G401.6 (cell line): ENCODE data around the gene FAAP100.
"Not testable (repeated sequence)": the region's sequence is repeated elsewhere in the genome, so short reads cannot be mapped to it uniquely, and the experiment has no call there.

Experiments
- FAIRE-seq: peaks from 2 replicates; lab custom pipeline; 2012; peaks lifted over from hg19 to GRCh38; lab: Jason Lieb, UNC

The FAAP100 gene

DNA sequence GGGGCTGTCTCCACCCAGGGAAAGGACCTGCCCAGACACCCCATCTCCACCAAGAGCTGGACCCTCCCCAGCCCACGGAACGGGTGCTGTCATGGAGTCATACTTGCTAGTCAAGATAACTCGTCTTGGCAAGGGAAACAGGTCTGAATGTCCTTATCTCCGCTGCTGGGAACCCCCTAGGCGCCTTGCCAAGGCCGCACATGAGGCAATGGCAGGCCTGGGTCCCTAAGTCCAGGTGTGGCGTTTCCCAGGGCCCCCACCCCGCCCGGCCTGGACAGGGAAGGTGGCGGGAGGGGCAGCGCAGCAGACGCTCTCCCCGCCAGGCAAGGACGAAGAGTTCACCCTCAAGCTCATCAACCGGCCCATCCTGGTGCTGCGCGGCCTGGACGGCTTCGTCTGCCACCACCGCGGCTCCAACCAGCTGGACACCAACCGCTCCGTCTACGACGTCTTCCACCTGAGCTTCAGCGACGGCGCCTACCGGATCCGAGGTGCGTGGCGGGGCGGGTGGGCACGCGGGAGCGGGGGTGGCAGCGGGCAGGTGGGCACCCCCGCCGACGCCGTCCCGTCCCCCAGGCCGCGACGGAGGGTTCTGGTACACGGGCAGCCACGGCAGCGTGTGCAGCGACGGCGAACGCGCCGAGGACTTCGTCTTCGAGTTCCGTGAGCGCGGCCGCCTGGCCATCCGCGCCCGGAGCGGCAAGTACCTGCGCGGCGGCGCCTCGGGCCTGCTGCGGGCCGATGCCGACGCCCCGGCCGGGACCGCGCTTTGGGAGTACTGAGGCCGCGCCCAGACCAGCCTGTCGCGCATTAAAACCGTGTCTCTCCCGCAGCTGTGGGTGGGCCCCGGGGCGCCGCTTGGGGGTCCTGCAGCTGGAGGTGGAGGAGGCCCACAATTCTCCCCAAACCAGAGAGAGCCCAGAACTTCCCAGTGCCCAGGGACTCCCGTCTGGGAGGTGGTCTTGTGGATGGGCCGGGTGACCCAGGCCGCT, 15.6 kb downstream of the FAAP100 start:
- no peak for FAIRE-seq

DNA sequence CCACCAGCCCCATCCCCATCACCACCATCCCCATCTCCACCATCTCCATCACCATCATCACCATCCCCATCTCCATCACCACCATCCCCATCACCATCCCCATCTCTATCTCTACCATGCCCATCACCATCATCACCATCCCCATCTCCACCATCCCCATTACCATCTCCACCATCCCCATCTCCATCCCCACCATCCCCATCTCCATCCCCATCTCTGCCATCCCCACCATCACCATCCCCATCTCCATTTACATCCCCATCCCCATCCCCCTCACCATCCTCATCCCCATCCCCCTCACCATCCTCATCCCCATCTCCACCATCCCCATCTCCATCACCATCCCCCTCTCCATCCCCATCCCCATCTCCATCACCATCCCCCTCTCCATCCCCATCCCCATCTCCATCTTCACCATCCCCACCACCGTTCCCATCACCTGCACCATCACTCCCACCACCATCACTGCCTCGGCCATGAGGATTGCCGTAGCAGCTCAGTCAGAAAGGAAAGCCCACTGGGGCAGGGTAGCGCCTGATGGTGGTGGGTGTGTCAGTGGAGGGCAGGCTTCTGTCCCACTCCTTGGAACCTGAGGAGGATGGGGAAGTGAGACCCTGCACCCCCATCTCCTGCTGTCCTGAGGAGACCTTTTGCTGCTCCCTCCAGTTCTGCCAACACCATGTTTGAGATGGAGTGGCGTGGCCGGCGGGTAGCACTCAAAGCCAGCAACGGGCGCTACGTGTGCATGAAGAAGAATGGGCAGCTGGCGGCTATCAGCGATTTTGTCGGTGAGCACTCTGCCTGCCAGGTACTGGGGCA, 16.5 kb downstream of the FAAP100 start:
- FAIRE-seq = no peak

DNA sequence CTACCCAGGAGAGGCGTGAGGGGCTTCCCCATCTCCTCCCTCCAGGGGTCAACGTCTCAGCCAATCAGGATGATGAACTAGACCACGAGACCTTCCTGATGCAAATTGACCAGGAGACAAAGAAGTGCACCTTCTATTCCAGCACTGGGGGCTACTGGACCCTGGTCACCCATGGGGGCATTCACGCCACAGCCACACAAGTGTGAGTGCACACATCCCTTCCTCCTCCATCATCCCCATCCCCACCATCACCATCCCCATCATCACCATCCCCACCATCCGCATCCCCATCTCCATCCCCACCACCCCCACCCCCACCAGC, 17.2 kb downstream of the FAAP100 start:
- FAIRE-seq = no peak

DNA sequence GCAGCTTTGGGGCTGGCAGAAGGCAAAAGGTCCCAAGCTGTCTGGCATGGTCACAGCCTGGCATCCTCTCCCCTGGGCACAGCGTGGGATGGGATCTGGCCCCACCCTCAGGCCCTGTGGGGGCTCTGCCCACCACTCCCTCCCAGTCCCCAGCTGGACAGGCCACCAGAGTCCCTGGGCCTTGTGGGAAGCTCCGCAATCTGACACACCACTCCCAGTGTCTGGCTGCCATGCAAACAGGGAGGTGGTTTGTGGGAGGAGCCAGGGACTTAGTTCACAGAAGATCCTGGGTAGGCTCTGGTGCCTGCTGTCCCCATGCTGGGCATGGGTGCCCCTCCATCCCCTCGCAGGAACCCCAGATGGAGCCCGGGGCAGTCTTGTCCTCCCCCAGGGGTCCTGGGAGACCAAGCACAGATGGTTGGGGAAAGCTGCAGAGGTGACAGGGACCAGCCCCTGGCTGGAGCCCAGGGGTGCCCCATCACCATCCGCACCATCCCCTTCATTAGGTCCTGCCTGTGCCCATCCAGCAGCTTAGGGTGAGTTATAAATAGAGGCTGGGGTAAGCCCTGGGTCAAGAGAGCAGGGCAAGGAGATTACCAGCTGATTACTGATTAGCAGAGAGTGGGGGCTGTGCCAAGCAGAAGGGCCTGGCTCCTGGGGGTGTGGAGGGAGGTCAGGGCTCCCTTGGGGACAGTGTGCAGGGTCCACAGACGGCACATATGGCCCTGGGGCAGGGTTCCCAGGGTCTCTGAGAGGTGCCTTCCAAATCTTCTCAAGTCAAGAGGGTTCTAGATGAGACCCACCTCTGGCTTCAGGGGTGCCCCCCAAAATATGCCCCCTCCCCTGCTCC, 17.8 kb downstream of the FAAP100 start:
- FAIRE-seq = no peak

DNA sequence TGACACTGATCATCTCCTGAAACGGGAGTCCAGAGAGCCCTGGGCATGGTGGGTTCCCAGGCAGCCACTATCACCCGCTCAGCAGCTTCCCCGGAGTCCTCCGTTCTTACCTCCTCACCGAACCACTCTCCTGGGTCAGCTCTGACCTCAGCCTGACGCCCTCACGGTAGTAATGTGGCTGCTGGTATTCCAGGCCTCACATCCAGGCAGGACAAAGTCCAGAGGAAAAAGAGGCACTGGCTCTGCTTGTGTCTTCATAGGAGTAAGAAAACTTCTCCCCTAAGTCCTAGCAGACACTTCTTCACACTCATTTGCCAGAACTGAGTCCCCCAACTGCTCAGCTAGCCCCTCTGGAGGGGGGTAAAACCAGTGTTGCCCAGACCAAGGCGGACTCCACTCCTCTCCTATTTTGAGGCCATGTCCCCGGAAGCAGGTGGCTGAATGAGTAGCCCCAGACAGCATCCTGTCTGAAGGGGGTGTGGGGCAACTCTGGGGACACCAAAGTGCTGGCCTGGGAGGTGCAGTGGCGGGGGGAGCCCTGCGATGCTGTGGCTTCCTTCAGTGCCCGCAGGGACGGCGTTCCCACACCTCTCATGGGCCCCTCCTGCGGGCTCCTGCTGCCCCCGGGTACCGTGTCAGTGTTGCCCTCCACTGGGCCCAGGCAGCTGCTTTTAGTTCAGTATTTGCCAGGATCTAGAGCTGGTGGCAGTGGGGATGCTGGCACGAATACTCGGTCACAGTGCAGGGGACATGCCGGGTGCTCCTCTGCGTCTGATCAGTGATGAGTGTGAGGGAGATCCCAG, 18.6 kb downstream of the FAAP100 start:
- no peak for FAIRE-seq

DNA sequence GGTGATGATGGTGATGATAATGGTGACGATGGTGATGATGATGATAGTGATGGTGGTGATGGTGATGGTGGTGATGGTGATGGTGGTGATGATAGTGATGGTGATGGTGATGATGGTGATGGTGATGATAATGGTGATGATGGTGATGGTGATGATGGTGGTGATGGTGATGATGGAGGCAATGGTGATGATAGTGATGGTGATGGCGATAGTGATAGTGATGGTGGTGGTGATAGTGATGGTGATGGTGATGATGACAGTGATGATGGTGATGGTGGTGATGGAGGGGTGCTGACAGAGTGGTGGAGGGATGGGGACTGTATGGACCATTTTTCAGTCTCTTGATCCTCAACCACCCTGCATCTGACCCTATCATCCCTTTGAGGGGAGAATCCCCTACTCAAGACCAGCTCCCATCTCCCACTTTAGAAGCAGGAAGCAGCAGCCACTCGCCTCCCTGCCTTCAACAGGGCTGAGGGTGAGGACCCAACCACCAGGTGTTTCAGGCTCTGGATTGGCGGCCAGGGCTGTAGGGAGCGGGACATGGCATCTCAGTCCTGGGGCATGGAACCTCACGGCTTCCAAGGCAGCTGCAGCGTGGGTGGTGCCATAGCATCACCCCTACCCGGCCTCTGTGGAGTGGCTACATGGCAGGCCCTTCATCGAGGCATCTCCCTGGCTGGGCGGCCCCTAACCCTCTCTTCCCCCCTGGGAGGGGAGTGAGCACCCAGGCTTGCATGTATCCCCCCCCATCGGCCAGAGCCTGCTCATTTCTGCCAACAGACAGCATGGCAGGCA, 19.5 kb downstream of the FAAP100 start:
- no peak for FAIRE-seq

DNA sequence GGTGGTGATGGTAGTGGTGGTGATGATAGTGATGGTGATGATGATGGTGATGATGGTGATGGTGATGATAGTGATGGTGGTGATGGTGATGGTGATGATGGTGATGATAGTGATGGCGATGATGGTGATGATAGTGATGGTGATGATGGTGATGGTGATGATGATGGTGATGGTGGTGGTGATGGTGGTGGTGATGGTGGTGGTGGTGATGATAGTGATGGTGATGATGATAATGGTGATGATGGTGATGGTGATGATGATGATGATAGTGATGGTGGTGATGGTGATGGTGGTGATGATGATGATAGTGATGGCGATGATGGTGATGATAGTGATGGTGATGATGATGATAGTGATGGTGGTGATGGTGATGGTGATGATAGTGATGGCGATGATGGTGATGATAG, 20.2 kb downstream of the FAAP100 start:
- FAIRE-seq = not testable (repeated sequence)

DNA sequence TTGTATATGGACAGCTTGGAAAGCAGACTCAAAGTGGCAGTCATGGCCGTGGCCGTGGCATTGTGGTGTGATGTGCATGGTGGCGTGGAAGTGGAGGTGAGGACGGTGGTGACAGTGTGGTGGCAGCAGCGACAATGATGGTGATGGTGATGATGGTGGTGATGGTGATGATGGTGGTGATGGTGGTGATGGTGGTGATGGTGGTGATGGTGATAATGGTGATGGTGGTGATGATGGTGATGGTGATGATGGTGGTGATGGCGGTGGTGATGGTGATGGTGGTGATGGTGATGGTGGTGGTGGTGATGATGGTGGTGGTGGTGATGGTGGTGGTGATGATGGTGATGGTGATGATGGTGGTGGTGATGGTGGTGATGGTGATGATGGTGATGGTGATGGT, 21.1 kb downstream of the FAAP100 start:
- not testable (repeated sequence) for FAIRE-seq

DNA sequence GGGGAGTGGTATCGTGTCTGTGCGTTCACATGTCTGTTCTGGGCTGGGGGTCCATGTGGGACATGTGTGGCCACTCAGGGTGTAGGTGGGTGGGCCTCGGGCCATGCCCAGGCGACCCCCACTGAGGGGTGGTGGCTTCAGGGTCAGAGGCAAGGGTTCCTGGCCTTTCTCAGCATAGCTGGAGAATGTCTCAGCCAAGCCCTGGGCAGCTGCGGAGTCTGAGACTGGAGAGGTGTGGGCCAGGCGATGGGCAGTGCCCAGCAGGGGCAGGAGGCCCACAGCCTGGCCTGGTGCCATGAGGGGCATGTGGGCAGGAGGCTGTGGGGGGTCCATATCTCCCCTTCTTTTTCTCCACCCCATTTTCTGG, 22.7 kb downstream of the FAAP100 start:
- no peak for FAIRE-seq

DNA sequence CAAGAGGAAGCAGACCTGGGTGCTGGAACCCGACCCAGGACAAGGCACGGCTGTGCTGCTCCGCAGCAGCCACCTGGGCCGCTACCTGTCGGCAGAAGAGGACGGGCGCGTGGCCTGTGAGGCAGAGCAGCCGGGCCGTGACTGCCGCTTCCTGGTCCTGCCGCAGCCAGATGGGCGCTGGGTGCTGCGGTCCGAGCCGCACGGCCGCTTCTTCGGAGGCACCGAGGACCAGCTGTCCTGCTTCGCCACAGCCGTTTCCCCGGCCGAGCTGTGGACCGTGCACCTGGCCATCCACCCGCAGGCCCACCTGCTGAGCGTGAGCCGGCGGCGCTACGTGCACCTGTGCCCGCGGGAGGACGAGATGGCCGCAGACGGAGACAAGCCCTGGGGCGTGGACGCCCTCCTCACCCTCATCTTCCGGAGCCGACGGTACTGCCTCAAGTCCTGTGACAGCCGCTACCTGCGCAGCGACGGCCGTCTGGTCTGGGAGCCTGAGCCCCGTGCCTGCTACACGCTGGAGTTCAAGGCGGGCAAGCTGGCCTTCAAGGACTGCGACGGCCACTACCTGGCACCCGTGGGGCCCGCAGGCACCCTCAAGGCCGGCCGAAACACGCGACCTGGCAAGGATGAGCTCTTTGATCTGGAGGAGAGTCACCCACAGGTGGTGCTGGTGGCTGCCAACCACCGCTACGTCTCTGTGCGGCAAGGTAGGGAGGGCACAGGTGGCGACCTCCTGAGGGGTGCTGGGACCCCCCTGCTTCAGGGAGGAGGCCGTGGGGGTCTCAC, 23.3 kb downstream of the FAAP100 start:
- FAIRE-seq = no peak

DNA sequence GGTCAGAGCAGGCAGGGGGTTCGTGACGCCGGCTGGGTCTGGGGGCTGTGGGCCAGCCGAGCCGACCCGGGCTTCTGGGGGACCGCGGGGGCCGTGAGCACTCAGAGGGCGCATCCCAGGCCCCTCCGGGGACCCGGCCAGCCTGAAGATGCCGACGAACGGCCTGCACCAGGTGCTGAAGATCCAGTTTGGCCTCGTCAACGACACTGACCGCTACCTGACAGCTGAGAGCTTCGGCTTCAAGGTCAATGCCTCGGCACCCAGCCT, 23.8 kb downstream of the FAAP100 start:
- no peak for FAIRE-seq

DNA sequence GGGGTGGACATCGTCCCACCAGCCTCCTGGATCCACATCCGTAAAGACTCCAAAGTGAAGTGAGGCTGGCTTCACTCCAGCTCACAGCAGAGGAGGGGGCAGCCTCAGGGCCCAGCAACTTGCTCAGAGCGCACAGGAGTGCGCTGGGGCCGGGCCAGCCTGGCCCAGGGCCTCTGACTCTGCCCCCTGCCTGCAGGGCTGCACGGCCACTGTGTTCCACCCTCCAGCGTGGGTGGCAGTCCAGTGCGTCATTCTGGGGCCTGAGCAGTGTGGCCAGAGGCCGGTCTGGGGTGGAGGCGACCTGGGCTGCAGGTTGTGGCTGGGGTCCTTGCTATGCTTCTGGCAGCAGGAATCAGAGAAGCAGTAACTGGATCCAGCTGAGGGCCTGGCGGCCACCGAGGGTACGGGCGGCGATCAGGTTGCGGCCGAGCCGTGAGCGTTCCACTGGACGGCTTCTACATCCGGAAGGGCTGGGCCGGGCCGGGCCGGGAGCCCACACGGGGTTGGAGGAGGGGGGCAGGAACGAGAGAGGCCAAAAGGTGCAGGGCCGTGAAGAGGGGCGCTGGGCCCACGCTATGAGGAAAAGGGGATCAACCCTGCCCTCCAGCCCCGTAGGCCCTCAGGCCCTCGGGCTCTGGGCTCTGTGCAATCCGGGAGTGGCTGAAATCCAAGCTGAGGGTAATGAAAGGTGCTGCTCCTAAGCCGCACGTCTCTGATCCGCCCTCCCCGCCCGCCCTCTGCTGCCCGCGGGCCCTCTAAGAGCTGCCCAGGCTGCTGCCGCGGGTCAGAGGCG, 24.4 kb downstream of the FAAP100 start, which contains the start of gene FSCN2:
Gene FSCN2 (plus strand): TSS at position 787 of the 793 bp plus-strand sequence. CDS start 155 bp downstream, outside the sequence.
- FAIRE-seq = no peak

DNA sequence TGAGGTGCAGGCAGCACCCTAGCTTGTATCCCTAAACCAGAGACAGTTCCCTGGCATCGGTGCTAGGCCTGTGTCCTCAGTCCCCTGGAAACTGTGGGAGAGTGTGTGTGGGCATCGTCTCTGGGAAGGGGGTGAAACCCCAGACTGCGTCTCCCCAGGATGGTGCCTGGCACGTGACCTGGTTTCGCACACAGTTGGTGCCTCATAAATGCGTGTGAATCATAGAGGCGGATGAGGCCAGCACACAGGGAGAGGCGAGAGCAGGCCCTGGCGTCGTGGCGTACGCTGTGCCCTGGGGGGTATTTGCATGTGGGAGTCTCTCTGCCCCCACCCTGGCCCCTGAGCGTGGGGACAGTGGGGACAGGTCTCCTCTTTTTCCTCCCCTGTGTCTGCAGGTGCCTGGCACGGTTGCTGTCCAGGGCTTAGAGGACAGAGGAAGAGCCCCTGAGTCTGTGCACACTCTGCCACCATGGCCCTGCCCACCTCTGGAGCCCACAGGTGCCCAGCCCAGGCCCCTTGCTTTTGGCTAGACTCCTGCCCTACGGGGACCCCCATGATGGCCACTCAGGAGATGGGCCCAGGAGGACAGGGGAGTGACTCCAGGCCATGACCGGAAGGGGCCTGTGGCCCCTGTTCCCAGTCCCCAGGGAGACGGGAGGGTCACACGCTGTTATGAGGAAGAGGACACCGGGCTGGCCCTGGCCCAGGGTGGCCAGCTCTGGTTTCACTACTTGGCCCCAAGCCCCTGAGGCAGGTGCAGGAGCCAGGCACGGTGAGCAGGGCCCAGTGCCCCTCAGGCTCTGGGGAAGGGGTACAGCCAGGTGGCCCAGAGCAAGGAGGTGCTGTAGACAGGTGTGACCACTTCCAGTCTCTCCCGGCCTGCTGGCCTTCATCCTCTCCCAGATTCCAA, 25.2 kb downstream of the FAAP100 start:
- FAIRE-seq = no peak

DNA sequence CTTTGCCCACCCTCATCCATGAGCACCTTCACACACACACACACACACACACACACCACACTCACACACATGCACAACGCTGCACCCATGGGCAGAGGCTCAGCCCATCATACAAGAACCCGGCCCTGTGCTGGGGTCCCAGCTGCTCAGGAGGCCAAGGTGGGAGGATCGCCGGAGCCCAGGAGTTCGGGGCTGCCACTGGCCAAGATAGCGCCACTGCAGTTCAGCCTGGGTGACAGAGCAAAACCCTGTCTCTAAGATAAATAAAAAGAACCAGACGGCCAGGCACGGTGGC, 27.3 kb downstream of the FAAP100 start:
- FAIRE-seq = no peak

DNA sequence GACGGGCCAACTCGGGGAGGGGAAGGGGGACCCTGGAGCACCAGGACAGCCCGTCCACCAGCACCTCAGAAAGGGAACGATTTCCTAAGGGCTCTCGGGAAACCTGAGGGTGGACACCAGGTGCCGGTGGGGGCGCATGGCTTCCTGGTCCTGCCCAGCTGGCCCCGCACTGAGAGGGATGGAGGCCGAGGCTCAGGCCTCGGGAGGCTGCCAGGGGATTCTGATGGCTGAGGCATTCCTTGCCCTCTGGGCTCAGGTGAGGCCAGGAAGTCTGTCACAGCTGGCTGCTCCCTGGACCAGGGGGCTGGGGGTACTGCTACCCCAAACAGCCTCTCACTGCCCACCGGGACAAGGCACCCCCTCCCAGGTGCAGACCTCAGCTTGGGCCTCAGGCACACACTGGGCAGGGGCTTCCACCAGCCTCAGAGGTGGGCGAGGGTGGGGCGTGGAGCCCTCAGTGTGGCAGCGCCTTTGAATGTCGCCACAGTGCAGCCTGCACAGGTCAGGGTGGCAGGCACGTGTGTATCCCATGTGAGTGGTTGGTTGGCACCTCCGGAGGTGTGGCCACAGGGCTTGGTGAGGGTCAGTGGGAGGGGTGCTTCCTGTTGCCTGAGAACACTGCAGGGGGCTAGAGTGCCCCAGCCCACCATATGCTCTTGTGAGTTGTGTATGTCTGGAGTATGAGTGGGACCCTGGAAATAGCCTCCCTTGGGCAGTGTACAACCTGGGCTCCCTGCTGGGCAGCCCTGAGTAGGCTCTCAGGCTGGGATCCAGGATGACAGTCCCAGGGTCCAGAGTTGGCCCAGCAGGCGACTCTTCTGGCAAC, 27.9 kb downstream of the FAAP100 start:
- no peak for FAIRE-seq

DNA sequence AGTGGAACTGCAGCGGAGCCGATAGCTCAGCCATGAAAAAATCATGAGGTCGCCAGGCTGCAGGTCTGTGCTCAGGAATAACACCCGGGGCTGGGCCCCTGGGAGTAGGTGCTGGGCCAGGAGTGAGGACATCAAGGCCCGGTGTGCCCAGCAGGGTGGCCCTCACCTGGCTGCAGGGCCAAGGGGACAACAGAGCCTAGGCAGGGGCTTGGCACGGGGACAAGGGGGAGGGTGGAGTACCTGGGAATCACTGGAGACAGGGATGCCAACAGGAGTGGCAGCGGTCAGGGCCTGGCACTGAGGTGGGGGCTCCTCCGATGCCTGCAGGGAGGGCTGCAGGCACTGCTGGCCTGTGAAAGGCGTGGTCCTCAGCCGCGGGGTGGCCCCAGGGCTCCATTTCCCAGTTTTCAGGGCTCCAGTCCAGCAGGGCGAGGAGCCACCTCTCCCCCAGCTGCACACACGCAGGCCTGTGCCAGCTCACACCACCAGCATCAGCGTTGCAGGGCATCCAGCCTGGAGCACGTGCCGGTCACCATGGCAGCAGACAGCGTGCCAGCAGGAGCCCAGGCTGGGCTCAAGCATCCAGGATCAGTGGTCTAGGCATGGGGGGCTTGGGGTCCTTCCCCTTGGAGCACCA, 28.6 kb downstream of the FAAP100 start:
- FAIRE-seq = no peak
